ENCODE results near the gene IGF1R.

DNA sequence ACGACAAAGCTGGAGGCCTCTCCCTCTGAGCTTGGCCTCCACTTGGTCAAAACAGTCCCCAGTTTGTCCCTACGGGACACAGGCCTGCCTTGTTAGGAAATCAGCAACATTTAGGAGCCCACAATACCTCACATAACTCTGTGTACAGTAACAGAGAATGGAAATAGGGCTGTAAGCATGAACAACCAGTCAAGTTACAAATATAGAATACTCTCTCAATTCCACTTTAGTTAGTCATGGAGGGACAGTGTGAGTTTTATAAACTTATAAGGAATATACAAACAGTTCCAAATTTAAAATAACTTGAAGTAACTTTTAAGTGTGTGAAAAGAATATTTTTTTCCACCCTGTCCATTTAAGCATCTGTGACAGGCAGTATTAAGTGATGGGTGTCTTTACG is 229.8 kb downstream of the IGF1R start:
- TF ChIP-seq RFX5 (IDR thresholded peaks at IDR 0.05; ENCODE audit: low read depth, low read length) (no peak), ZNF672 (CRISPR knock-in tag; IDR thresholded peaks at IDR 0.05) (no peak), ZMAT3 (CRISPR knock-in tag; conservative IDR thresholded peaks at IDR 0.05) (no peak), NR3C1 (CRISPR knock-in tag; IDR thresholded peaks at IDR 0.05) (no peak), U2AF1 (optimal IDR thresholded peaks at IDR 0.05; ENCODE audit: low read depth, low read length) (no peak), ZNF263 (CRISPR knock-in tag; IDR thresholded peaks at IDR 0.05) (no peak), SIN3A (IDR thresholded peaks at IDR 0.05; ENCODE audit: borderline replicate concordance, low read depth, low read length) (no peak), ZBTB42 (CRISPR knock-in tag; IDR thresholded peaks at IDR 0.05) (no peak), SRSF9 (IDR thresholded peaks at IDR 0.05; ENCODE audit: borderline replicate concordance, insufficient read depth, low read depth, low read length, poor library complexity, severe bottlenecking) (no peak), NFIC (IDR thresholded peaks at IDR 0.05; ENCODE audit: low read length) (no peak), ETV5 (CRISPR knock-in tag; IDR thresholded peaks at IDR 0.05; ENCODE audit: borderline replicate concordance) (no peak), EEA1 (CRISPR knock-in tag; IDR thresholded peaks at IDR 0.05; ENCODE audit: borderline replicate concordance) (no peak)
- TF ChIP-seq, protein P1, sequence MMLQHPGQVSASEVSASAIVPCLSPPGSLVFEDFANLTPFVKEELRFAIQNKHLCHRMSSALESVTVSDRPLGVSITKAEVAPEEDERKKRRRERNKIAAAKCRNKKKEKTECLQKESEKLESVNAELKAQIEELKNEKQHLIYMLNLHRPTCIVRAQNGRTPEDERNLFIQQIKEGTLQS (CRISPR knock-in tag; IDR thresholded peaks at IDR 0.05): no peak
- TF ChIP-seq, protein P2, sequence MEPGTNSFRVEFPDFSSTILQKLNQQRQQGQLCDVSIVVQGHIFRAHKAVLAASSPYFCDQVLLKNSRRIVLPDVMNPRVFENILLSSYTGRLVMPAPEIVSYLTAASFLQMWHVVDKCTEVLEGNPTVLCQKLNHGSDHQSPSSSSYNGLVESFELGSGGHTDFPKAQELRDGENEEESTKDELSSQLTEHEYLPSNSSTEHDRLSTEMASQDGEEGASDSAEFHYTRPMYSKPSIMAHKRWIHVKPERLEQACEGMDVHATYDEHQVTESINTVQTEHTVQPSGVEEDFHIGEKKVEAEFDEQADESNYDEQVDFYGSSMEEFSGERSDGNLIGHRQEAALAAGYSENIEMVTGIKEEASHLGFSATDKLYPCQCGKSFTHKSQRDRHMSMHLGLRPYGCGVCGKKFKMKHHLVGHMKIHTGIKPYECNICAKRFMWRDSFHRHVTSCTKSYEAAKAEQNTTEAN (CRISPR knock-in tag; conservative IDR thresholded peaks at IDR 0.05): no peak
